HG02763 (cell line): ENCODE data around the gene LRRFIP1.
"Not testable (repeated sequence)": the region's sequence is repeated elsewhere in the genome, so short reads cannot be mapped to it uniquely, and the experiment has no call there.

Source experiments
- ATAC-seq: cut with Tn5 transposase; IDR thresholded peaks from one replicate; pipeline ENCODE4 v1.9.1; 2021; ENCODE audit warnings: mild to moderate bottlenecking, moderate library complexity; ENCODE audit not compliant: unreplicated experiment

The LRRFIP1 gene, protein sequence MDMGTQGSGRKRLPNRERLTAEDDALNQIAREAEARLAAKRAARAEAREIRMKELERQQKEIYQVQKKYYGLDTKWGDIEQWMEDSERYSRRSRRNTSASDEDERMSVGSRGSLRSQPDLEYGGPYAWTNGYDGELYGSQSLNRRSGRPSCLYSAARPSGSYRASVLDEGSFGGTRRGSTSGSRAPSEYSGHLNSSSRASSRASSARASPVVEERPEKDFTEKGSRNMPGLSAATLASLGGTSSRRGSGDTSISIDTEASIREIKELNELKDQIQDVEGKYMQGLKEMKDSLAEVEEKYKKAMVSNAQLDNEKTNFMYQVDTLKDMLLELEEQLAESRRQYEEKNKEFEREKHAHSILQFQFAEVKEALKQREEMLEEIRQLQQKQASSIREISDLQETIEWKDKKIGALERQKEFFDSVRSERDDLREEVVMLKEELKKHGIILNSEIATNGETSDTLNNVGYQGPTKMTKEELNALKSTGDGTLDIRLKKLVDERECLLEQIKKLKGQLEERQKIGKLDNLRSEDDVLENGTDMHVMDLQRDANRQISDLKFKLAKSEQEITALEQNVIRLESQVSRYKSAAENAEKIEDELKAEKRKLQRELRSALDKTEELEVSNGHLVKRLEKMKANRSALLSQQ

DNA sequence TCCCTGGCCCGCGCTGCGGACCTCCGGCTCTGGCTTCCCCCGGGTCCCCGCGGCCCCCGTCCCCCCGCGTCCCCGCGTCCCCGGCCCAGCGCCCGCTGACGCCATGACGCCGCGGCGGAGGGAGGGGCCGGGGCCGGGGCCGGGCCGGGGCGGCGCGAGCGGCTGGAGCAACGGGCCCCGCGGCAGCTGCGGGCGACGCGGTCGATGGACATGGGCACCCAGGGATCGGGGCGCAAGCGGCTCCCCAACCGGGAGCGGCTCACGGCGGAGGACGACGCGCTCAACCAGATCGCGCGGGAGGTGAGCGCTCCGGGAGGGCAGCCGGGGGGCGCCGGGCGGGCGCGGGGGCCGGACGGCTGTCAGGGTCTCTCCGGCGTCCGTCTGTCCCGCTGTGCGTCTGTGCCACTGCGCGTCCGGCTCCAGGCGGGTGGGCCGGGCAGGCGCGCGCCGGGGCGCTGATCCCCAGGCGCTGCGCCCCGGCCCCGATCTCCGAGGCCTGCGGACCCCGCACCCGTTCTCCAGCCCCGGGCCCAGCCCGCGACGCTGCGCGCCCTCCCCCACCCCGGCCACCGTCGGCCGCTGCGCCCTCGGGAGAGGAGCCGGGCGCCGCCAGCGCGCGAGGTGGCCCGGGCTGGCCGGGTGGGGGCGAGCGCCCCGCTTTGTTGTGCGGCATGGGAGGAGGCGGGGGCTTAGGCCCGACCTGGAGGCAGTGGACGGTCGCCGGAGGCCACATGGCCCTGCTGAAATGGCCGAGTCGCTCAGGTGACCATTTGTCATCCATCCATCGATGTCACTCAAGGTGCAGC lies at the start of gene LRRFIP1:
LRRFIP1 (plus strand) TSS at position 147 of the 806 bp plus-strand sequence; CDS start at position 205, 58 bp downstream.
- no peak for ATAC-seq

DNA sequence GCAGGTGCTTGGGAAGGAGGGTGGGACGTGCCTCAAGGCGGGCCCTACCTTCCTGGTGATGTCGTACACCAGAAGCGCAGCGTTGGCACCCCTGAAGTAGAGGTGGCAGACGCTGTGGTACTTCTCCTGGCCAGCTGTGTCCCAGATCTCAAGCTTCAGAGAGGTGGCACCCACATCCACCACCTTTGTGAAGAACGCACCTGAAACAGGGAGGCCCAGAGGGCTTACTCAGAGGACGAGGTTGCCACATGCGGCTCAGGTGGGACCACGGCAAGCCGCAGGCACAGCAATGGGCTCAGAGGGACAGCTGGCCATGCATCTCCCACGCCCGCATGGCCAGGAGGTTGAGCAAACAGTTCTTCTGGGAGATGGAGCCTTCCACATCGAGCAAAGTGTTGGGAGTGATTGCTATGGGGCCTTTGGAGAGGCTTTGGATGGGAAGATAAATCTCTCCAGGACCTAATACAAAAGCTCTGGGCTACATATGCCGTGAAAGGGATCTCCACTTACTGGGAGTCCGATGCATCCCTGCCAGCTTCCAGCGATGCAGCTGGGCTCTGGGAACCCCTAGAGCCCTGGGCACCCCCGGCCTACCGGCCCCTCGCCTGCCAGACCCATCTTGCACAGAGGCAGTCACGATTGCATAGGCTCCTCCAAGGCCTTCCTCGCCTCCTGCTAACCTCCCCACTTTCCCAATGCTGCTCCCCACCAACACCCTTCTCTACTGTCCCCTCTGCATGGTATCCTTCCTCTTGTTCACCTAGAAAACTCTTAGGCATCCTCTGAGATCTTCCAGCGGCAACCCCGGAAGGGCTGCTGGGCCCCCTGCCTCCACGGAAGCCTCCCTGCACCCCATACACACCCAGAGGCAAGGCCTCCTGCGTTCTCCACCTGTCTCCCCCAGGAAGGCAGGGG lies 49.2 kb upstream of the LRRFIP1 start:
- ATAC-seq: no peak

DNA sequence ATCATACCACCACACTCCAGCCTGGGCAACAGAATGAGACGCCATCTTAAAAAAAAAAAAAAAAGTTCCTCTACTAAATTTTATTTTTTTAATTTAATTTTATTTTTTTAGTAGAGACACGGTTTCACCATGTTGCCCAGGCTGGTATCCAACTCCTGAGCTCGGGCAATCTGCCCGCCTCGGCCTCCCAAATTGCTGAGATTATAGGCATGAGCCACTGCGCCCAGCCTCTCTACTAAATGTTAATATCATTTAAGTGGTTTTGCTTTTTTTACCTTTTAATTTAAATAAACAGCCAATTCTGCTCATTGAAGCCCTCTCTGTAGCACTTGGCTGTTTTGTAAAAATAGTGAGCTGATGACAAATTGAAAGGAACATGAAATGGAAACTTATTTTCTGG lies 46.1 kb upstream of the LRRFIP1 start:
- ATAC-seq: no peak

DNA sequence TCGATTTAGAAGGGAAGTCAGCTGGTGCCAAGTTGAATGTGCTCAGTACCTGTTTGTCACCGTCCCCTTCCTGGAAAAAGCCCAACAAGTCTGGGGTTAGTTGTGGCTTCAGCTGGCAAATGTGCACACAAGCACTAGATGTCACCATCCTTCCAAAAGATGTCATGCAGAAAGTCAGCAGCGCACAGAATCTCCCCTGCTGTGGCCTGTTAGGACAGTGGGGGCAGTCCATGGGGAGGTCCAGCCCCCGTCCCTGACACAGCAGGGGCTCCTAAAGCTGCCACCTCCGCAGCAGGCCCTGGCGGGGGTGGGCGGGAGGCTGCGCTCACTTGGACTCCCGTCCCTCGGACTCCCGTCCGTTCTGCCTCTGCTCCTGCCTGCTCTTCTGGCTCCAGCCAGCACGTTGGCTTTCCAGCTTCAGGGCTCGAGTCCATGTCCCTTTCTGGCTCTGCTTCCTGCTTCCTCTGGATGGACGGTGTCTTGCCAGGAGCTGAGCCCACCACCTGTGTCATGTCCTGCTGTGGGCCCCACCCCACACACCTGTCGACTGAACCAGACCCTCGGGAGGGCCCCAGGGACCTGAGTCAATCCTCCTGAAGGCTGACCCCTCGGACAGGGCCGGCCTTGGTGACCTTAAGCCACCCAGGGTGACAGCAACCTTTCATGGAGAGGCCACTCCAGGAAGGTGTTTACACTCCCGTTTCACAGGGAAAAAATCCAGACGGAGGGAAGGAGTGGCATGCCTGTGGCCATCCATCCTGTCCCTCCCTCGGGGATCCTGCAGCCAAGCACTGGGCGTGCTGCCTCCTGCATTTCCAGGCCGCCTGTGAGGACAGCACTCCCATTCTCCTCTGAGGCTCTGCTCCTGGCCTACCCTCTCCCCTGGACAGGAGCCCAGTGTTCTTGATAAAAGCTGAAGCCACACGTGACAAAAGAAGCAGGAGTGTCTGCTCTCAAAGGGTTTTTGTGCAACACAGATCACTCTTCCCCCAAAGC lies 45.3 kb upstream of the LRRFIP1 start:
- no peak for ATAC-seq

DNA sequence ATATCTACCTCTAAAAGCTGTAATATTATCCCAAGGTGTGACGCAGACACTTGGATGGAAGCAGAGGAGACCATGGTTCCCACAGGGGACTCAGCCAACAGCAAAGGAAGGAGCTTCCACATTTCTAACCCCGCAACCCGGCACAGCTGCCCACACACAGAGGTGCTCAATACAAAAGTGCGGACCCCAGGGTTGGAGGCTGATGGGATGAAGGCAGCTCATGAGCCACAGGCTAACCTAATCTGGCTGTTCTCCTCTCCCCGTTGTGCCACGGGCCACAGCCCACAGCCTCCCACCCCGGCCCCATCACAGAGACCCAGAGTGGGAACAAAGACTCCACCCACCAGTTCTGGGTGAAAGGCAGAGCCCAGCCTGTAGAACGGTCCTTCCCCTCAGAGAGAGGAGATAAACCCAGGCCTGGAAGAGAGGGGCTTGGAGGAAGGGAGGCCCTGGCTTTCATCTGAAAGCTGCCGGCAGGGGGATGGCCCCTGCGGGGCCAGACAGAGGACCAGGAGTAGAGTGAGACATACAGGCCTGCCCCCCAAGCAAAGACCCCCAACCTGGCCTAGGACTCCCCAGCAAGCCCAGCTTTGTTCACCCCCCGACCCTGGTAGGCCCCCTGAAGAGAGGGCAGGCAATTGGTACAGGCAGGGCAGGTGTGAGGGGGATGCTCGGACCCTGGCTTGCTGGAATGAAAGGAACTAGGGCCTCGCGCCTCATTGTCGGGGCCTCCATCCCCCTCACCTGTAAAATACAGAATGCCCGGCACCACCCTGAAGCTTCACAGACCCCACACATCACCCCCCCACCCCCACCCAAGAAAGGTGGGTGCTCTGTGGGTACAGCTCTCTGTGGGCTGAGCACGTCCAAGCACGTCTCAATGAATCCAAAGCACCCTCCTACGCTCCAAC lies 43.7 kb upstream of the LRRFIP1 start:
- ATAC-seq: no peak

DNA sequence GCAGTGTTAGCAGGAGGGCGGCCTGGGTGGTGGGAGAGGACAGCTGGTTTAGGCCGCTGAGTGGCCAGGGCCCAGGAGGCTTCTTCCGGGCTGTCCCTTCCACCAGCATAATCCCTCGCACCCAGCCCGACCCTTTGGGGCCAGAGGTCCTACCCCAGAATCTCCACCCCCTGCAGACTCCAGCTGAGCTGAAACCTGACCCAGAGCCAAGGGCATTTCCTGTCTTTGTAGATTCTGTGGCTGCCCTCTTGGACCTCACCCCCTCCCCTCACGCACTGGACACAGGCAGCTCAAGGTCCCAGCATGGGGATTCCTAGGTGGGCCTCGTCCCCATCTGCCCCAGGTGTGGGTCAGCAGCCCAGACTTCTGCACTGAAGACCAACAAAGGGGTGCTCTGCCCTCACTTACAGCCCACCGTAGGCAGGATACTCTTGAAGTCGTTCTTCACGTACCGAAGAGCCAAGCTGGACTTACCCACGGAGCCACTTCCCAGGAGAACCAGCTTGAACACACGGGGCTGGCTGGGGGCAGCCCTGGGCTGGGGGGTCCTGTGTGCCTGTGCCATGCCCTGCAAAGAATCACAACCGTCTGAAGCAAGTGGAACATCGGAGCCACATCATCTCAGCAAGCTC lies 41.7 kb upstream of the LRRFIP1 start:
- ATAC-seq: no peak

DNA sequence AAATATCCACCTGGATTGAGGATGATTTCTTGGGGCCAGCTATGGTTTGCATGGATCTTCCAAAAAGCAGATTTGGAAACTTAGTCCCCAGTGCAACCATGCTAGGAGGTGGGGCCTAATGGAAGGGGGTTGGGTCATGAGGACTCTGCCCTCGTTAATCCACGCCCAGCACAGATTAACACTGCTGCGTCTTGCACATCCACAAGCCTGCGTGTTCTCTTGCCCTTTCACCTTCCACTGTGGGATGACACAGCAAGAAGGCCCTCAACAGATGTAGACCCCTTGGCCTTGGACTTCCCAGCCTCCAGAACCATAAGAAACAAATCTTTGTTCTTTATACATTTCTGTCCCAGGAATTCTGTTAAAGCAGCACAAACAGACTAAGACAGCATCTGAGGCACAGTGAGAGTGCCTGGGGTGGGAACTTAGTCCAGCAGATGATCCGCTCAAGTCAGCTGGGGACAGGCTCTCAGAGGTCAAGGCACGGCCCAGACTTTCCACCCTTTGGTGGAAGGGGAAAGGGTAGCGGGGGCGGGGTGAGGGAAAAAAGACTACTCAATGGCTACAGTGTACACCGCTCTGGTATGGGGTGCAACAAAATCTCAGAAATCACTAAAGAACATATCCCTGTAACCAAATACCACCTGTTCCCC lies 39.2 kb upstream of the LRRFIP1 start:
- no peak for ATAC-seq

DNA sequence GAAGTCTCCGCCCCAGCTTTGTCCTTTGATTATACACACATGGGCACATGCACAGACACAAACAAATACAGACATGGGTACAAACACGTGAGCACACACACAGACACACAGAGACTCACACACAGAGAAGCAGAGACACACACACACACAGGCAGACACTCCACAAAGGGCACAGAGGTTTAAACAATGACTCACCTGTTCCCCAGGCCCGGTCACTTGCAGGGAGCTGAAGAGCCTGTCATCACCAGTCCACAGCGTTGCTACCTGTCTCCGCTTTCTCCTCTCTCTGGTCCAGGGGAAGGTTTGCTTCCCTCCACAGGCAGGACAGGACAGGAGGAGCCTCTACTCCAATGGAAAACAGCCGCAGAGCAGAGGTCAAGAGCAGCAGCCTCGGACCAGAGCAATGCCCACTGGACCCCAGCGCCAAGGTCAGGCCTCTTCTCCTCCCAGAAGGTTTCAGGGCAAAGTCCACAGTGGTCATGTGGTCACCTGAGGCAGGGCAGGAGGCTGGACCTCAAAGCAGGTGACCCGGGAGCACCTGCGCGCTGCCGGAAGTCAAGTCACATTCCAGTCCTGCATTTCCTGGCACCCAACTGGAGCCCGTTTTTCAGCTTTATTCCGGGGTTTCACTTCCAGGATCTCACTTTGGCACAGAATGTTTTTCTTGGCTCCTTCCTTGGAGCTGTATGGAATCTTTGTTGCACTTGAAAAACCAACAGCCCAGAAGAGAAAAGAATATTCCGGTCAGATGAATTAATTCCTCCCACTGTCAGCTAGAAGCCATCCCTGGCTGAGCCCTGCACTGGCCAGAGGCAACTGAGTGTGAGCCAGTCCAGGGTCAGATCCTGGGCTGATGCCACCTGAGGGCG lies 36.9 kb upstream of the LRRFIP1 start, which contains the start of gene RAB17:
RAB17 (minus strand) TSS at position 463 of the 869 bp plus-strand sequence. CDS start 4,580 bp downstream, outside the sequence.
- no peak for ATAC-seq

DNA sequence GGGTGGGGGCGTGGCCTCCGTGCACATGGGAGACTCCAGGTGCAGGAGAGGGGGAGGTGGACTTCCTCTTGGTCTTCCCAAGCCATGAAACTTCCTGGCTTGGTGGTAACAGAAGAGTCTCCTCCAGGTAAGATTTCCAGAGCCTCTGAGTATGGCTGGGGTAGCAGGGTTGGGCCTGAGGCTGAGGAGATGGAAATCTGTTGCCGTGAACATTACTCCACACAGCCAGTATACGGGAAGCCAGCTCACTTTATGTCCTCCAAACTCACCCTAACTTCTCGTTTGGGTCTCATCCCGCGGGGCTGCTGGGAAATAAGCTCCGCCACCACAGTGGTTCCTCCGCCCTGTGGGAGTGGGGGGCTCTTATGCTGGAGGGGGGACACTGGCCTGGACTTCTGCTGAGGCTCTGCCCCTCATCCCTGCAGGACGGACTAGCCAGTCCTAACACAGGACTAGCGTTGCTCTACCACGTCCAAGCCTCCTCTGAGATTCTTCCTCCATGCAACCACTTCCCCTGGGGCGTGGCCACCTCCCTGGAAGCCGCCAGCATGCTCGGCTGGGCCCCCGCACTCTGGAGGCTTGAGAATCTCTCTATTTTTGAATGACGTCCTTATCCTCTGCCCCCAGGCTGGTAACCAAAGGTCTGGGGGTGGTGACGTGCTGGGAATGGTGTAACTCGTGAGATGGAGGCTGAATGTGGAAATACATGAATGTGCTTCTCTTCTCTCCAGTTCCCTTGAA lies 36.1 kb upstream of the LRRFIP1 start:
- ATAC-seq: no peak

DNA sequence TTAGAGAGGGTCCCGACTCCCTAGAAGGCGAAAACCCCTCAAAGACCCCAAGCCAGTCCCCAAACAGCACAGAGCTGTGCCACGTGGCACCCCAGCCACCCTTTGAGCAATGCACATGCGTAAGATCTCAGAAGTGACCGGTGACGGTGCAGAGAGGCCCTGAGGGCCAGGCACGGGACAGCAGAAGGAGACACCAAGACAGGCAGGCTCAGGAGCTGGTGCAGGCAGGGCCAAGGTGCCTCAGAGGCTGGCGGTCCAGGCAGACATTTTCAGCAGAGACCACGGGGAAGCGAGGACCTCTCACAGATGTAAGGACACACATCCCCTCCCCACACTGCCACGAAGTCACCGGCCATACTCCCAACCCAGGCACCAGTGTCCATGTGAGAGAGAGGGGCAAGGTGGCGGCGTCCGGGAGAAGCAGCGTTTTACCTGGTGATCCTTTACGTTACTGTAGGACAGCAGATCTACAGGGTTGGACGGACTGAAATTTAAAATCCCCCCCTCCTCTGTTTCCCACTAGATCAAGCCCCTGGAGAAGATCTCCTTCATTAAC lies 34.9 kb upstream of the LRRFIP1 start:
- ATAC-seq: no peak

DNA sequence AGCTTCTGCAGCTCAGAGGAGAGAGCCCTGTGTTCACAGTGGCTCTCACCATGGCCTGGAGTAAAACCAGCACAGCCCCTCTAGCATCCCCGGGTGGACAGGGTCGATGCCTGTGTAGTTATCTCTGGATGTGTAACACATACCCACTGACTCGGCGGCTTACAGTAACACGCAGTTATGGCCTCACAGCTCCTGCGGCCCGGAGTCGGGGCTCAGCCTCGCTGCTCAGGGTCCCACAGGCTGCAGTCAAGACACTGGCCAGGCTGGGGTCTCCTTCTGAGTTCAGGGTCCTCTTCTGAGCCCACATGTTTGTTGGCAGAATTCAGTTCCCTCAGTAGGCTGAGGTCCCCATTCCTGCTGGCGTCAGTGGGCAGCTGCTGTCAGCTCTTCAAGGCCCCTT lies 34.4 kb upstream of the LRRFIP1 start:
- ATAC-seq: no peak

DNA sequence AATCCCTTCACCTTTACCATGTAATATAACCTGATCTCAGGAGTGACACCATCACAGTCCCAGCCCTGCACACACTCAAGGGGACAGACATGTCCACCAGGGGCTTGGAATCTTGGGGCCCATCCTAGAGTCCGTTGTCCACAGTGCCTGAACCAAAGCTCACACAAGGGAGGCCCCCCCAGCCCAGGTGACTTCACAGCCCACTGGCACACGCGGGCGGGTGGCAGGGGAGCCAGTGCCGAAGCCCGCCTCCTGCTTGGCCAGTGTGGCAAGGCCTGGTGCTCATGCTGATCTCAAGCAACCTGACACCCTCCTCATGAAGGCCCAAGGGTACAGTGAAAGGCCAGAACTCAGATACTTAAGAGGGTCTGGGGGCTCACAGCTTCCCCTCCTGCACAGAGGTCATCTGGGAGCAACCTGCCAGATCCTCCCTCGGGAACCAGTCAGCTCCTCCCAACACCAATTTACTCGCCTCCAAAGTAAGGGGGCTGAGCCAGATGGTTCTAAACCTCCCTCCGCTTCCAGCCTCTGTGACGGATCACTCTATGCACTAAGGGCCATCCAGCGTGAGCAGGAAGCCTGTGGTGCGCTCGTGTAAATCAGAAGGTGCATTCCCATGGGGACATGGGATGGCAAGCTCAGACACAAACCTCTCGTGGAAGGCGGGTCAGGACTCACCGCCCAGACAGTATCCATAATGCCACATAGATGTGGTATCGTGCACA lies 33.6 kb upstream of the LRRFIP1 start:
- ATAC-seq: no peak

DNA sequence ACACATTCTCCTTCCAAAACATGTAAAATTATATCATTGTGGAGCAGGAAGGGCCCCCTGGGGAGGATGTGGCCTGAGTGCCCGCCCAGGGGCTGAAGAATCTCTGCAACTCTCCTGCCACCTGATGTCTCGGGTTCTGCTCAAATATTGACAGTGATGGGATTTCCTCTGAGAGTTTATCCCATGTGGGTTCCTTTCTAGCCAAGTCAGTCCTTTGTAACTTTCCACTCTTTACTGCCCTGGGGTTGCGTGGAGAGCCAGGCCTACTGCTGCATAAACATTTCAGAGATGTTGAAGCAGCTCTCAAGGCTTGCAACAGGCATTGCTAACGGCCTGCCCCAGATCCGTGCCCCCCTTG lies 32.9 kb upstream of the LRRFIP1 start:
- no peak for ATAC-seq

DNA sequence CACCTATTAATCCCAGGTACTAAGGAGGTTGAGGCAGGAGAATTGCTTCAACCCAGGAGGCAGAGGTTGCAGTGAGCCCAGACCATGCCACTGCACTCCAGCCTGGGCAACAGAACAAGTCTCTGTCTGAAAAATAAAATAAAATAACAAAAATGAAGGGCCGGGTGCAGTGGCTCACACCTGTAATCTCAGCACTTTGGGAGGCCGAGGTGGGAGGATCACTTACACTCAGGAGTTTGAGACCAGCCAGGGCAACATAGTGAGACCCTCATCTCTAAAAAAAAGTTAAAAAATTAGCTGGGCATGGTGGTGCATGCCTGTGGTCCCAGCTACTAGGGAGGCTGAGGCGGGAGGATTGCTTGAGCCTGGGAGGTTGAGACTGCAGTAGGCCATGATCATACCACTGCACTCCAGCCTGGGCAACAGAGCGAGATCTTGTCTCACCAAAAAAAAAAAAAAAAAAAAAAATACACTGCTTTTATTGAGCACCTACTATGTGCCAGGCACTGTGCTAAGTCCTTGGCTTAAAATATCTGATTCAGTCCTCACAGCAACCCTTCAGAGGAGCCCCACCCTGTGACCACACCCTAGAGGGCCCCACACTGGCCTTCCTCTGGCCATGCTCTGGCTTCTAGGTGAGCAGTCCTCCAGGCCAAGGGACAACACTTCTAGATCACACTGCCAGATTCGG lies 31.4 kb upstream of the LRRFIP1 start:
- not testable (repeated sequence) for ATAC-seq
